Cardiac fibroblast (primary cell): Measurements from ENCODE around the gene RHBDD1.

ENCODE experiments used
- DNase-seq, 2 donors: peaks; one replicate each; pipeline versions ENCODE4 v3.0.0 to v3.0.0-alpha.2; 2010; ENCODE audit warnings: low read depth in 2 of 2
- H3K4me3 ChIP-seq, 2 donors: replicated peaks in 1 of 2; 1 replicate in 1 of 2; 2 replicates in 1 of 2; pipeline ENCODE4 v1.5.1; 2011; ENCODE audit warnings: low read depth in 2 of 2, low read length in 2 of 2, mild to moderate bottlenecking in 2 of 2, moderate library complexity in 1 of 2
- CTCF ChIP-seq: IDR thresholded peaks from one replicate; pipeline ENCODE4 v1.5.1; 2011; ENCODE audit warnings: low read depth, mild to moderate bottlenecking, low read length, inconsistent platforms

Gene RHBDD1

DNA sequence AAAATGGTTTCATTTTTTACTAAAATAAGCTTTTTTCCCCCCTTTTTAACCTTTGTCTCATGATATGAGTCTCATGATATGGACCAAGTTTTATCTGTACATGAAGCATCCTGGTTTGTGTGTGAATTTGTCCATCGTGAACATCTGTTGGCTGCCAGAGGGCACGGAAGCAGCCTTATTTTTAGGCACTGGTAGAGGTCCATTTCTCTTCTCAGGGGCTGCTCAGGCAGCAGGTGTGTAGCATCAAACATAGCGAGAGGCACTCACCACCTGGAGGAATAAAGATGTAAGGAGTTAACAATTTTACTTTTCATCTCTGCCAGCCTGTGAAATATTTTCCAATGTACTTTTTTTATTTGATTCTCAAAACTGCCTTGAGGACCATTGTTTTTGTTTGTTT is 134.5 kb downstream of the RHBDD1 start:
- DNase-seq, result no peak
- H3K4me3 ChIP-seq, result no peak overlapping the region
- no peak for TF ChIP-seq CTCF

DNA sequence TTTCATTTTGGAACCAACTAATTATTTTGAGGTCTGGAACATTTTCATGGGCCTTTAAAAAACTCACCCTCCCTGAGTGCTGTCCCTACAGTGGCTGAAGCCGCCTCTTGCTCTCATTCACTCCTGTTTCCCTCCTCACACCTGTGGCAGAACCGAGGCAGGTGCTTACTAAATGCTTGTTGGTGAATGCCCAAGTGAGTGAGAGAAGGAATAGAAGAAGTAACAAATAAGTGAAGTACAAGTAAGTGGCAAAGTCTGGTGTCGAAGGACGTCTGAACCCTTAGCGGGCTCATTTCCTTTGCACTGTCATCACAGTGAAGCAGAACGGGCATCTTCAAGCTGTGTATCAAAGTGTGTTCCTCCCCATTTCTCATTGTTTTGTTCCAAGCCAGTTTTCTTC is 135.2 kb downstream of the RHBDD1 start:
- DNase-seq, result no peak
- TF ChIP-seq CTCF, result no peak
- H3K4me3 ChIP-seq, result no peak overlapping the region

GRCh38 chr2:226971770-226972169 is 135.9 kb downstream of the RHBDD1 start:
- DNase-seq, result no peak
- TF ChIP-seq CTCF, result no peak
- no peak overlapping the region for H3K4me3 ChIP-seq

GRCh38 chr2:226973816-226974215 is 138.0 kb downstream of the RHBDD1 start:
- no peak overlapping the region for H3K4me3 ChIP-seq
- TF ChIP-seq CTCF, result no peak
- DNase-seq, result no peak

DNA sequence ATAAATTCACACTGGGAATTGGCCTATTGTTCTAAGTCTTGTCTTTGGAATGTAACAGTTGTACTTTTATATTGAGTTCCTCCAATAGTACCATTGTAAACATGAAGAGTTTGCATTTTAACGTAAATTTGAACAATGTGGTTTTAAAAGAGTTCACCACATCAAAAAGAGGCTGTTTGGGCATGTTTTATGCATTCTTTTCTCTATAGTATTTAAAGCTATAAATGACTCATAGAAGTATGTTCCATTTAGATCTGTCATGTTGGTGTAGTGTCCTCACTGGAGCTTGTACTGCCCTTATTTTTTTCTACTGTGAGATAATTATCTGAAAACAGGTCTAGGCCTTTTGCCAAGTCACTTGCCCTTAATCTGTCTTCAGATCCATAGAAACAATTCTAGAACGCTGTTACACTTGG is 141.9 kb downstream of the RHBDD1 start:
- no peak for TF ChIP-seq CTCF
- DNase-seq, result peak; percentile 32 to 60

GRCh38 chr2:226978300-226978699 is 142.4 kb downstream of the RHBDD1 start:
- no peak for DNase-seq
- no peak for TF ChIP-seq CTCF
- no peak overlapping the region for H3K4me3 ChIP-seq

More for the DNA sequence above, 141.9 kb downstream of the RHBDD1 start:
- no peak overlapping the region for H3K4me3 ChIP-seq

GRCh38 chr2:226979004-226979403 is 143.2 kb downstream of the RHBDD1 start:
- TF ChIP-seq CTCF, result no peak
- no peak overlapping the region for H3K4me3 ChIP-seq
- DNase-seq, result no peak
